Measurements from ENCODE around the gene MAN2B2. TPM values are rescaled to one million over a fixed set of nuclear protein-coding genes. Genes with fewer than 3 reads are reported as not detected.

MAN2B2 gene
- total and polyA plus RNA-seq, 9 of the 15 experiments (the other 6 are each of a cell fraction or from before 2014, with no cell fraction given): 0.21 to 8.8 (median 3.7) TPM

DNA sequence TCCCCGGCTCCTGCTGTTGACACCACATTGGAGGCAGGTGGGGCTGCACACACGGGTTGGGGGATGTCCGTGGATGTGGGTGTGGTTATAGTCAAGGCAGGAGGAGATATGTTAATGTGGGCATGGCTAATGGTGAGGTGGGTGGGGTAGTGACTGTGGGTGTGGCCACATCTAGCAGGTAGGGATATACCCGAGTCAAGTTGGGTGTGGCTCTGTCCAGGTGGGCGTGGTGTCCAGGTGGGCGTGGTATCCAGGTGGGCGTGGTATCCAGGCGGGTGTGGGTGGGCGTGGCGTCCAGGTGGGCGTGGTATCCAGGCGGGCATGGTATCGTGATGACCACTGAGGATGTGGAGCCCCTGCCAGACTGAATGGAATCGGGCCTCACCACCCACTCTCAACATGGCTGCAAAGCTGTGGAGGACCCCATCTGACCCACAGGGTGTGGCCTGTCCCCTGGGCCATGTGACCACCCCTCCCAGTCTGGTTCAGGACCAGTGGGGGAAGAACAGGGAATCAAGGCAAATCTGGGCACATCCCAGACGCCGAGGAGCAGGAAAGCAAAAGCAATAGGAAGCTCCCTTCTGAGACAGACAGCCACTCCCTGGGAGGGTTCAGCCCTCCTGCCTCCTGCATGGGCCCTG, 21.0 kb downstream of the MAN2B2 start (continued):
- TF ChIP-seq, protein P1, sequence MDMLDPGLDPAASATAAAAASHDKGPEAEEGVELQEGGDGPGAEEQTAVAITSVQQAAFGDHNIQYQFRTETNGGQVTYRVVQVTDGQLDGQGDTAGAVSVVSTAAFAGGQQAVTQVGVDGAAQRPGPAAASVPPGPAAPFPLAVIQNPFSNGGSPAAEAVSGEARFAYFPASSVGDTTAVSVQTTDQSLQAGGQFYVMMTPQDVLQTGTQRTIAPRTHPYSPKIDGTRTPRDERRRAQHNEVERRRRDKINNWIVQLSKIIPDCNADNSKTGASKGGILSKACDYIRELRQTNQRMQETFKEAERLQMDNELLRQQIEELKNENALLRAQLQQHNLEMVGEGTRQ (CRISPR knock-in tag; IDR thresholded peaks at IDR 0.05): peak; percentile 78
- TF ChIP-seq ZZZ3 (IDR thresholded peaks at IDR 0.05): no peak
- TF ChIP-seq, protein P2, sequence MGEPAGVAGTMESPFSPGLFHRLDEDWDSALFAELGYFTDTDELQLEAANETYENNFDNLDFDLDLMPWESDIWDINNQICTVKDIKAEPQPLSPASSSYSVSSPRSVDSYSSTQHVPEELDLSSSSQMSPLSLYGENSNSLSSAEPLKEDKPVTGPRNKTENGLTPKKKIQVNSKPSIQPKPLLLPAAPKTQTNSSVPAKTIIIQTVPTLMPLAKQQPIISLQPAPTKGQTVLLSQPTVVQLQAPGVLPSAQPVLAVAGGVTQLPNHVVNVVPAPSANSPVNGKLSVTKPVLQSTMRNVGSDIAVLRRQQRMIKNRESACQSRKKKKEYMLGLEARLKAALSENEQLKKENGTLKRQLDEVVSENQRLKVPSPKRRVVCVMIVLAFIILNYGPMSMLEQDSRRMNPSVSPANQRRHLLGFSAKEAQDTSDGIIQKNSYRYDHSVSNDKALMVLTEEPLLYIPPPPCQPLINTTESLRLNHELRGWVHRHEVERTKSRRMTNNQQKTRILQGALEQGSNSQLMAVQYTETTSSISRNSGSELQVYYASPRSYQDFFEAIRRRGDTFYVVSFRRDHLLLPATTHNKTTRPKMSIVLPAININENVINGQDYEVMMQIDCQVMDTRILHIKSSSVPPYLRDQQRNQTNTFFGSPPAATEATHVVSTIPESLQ (CRISPR knock-in tag; IDR thresholded peaks at IDR 0.05): no peak
- TF ChIP-seq ARID2 (IDR thresholded peaks at IDR 0.05): no peak
- TF ChIP-seq FOS (IDR thresholded peaks at IDR 0.05; ENCODE audit: extremely low read depth, insufficient read length): no peak
- peak; percentile 99 for TF ChIP-seq HDGF (IDR thresholded peaks at IDR 0.05)
- TF ChIP-seq, protein P3, sequence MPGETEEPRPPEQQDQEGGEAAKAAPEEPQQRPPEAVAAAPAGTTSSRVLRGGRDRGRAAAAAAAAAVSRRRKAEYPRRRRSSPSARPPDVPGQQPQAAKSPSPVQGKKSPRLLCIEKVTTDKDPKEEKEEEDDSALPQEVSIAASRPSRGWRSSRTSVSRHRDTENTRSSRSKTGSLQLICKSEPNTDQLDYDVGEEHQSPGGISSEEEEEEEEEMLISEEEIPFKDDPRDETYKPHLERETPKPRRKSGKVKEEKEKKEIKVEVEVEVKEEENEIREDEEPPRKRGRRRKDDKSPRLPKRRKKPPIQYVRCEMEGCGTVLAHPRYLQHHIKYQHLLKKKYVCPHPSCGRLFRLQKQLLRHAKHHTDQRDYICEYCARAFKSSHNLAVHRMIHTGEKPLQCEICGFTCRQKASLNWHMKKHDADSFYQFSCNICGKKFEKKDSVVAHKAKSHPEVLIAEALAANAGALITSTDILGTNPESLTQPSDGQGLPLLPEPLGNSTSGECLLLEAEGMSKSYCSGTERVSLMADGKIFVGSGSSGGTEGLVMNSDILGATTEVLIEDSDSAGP (CRISPR knock-in tag; IDR thresholded peaks at IDR 0.05): peak; percentile 37; the same call in 1 of the 2 replicates
- no peak for TF ChIP-seq HNRNPK (IDR thresholded peaks at IDR 0.05; ENCODE audit: low read depth, low read length, poor library complexity, severe bottlenecking)
- TF ChIP-seq FIP1L1 (IDR thresholded peaks at IDR 0.05; ENCODE audit: low read depth, low read length, poor library complexity, severe bottlenecking): no peak
- TF ChIP-seq WHSC1 (IDR thresholded peaks at IDR 0.05; ENCODE audit: low read length): no peak
- peak; percentile 77 for TF ChIP-seq EGR1 (conservative IDR thresholded peaks at IDR 0.05)
- TF ChIP-seq IFI16 (CRISPR knock-in tag; IDR thresholded peaks at IDR 0.05): no peak
- no peak for TF ChIP-seq TSC22D4 (tag; IDR thresholded peaks at IDR 0.05)
- TF ChIP-seq TFAP4 (CRISPR knock-in tag; IDR thresholded peaks at IDR 0.05; ENCODE audit: borderline replicate concordance): peak; percentile 70; the same call in 1 of the 2 replicates
- TF ChIP-seq, protein P4, sequence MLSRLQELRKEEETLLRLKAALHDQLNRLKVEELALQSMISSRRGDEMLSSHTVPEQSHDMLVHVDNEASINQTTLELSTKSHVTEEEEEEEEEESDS (CRISPR knock-in tag; IDR thresholded peaks at IDR 0.05): no peak
- no peak for TF ChIP-seq ZNF41 (CRISPR knock-in tag; conservative IDR thresholded peaks at IDR 0.05)
- no peak for TF ChIP-seq PRPF4 (IDR thresholded peaks at IDR 0.05; ENCODE audit: insufficient read depth, low read depth, low read length, poor library complexity, severe bottlenecking)
- TF ChIP-seq CHD2 (IDR thresholded peaks at IDR 0.05; ENCODE audit: low read depth, low read length): no peak
- TF ChIP-seq THAP12 (CRISPR knock-in tag; IDR thresholded peaks at IDR 0.05): no peak

Measured in K562 (cell line).